NT2/D1 (cell line): ENCODE measurements around the gene SEMA7A.

ENCODE experiments used
- DNase-seq: peaks from one replicate; pipeline ENCODE4 v3.0.0-alpha.2; 2011; ENCODE audit warnings: low read depth, low spot score
- H3K27me3 ChIP-seq: 2 replicates; pipeline ENCODE4 v1.6.0; 2011; ENCODE audit warnings: mild to moderate bottlenecking; ENCODE audit not compliant: insufficient read length, insufficient read depth
- H3K36me3 ChIP-seq: 2 replicates; pipeline ENCODE4 v1.6.1; 2011; ENCODE audit warnings: mild to moderate bottlenecking, low read length, mixed read lengths; ENCODE audit not compliant: insufficient read depth, insufficient read length
- H3K4me1 ChIP-seq: 2 replicates; pipeline ENCODE4 v1.5.1; 2011; ENCODE audit not compliant: insufficient read depth, insufficient read length
- H3K4me3 ChIP-seq: 2 replicates; pipeline ENCODE4 v1.5.1; 2011; ENCODE audit warnings: low read depth; ENCODE audit not compliant: insufficient read length
- H3K9ac ChIP-seq: 2 replicates; pipeline ENCODE4 v1.6.0; 2011; ENCODE audit warnings: low read depth; ENCODE audit not compliant: insufficient read length
- H3K9me3 ChIP-seq: 2 replicates; pipeline ENCODE4 v1.5.1; 2011; ENCODE audit warnings: mild to moderate bottlenecking, low read length; ENCODE audit not compliant: insufficient read depth
- SUZ12 ChIP-seq: IDR thresholded peaks from 2 replicates; pipeline ENCODE4 v1.6.1; 2011; ENCODE audit not compliant: insufficient read length, insufficient read depth; ENCODE audit errors: extremely low read depth
- YY1 ChIP-seq: IDR thresholded peaks from 2 replicates; pipeline ENCODE4 v1.6.1; 2011; ENCODE audit not compliant: insufficient read length, insufficient read depth
- ZNF274 ChIP-seq: IDR thresholded peaks from 2 replicates; pipeline ENCODE4 v1.6.1; 2011; ENCODE audit warnings: mild to moderate bottlenecking, low read depth, low read length

The SEMA7A gene

DNA sequence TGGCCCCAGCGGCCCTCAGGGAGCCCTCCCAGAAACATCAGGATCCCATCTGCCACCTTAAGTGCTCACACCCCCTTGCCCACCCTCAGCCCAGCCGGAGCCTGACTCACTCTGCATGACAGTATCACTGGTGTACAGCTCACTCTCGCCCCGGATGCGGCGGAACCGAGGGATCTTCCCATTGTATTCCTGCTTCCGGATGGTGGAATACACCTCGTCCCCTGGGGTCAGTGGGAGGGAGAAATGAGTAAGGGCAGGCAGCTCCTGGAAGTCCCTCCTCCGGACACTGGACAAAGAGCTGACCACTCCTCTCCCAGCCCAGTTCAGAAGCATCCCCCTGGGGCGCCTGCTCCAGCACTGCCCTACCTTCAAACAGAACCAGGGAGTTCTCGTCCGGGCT lies 16.5 kb downstream of the SEMA7A start:
- TF ChIP-seq SUZ12 (no peak), YY1 (no peak), ZNF274 (no peak)
- Histone ChIP-seq H3K9me3 (no peaks in the 10 kb centered on the region), H3K4me3 (no peak overlapping the region), H3K4me1 (peaks cover 35% of the 10 kb centered on the region), H3K36me3 (peaks cover 66% of the 10 kb centered on the region), H3K27me3 (no peaks in the 10 kb centered on the region), H3K9ac (no peak overlapping the region)
- DNase-seq, result no peak

DNA sequence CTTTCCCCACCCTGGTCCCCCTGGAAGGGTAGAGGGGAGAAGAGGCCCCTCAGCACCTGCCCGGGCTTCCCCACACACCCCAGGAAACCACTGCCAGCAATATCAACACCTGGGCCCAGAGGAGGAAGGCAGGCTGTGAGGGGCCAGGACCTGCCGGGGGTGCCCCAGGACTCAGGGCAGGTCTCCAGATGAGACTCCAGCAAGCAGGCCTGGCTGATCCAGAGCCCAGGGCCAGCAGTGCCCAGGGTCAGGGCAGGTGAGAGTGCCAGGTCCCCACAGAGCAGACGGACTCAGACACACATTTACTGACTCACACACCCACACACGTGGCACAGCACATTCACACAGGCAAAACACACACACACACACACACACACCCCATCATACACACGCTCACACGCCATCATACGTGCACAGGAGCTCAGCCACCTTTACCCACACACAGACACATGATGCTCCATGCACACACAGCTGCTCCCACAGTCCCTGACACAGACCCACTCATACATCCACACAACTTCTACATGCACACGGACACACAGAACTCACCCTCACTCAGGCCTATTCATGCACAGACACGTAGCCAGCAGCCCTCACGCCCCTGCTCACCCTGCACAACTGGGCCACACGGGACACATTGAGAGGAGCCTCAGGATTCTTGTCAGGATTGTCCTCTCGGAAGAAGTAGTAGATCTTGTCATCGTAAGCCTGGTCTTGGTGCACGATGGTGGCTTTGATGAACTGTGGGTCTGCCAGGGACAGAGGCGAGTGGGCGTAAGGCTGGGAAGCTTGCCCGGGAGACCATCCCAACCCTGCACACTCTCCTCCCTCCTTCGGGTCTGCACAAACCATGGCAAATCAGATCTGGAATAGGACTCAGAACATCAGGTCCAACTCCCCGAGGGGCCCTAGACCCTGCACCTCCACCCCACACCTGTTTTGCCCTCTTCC lies 17.5 kb downstream of the SEMA7A start:
- Histone ChIP-seq H3K4me3 (no peak overlapping the region), H3K9ac (no peak overlapping the region), H3K9me3 (no peaks in the 10 kb centered on the region), H3K36me3 (peaks cover 76% of the 10 kb centered on the region), H3K4me1 (peaks cover 25% of the 10 kb centered on the region), H3K27me3 (no peaks in the 10 kb centered on the region)
- no peak for TF ChIP-seq YY1
- no peak for TF ChIP-seq ZNF274
- TF ChIP-seq SUZ12, result no peak
- DNase-seq, result no peak

DNA sequence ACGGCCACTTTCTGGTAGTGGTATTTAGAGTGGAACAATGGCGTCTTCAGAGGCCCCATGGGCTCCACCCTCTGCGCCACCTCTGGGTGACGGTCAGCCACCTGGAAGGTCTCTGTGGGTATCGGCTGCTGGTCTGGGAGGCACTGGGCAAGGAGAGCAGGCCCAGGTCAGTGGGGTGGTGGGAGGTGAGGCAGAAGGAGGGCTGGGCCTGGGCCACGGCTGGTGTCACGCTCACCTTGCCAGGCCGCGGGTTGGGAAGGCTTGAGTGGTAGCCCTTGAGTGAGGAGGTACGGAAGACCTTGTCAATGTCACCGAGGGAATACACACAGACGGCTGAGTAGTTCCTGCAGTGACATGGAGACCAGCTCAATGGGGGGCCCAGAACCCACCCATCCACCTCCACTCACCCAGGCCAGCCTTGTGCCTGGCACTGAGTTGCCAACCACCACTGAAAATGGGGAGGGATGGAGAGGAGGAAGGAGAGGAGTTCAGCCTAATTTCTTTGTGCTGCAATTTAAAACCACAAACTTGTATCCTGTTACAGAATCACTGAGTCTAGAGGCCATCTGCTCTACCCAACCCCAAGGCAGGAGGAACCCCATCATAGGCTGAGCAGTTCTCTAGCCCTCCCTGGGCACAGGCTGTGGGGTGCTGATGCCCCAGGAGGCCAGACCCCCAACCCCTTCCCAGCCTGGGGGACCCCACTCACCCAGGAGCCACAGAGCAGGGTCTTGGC lies 19.0 kb downstream of the SEMA7A start:
- no peak overlapping the region for H3K9ac ChIP-seq
- H3K9me3 ChIP-seq, result no peaks in the 10 kb centered on the region
- TF ChIP-seq SUZ12, result no peak
- no peak for TF ChIP-seq YY1
- TF ChIP-seq ZNF274, result no peak
- peaks cover 12% of the 10 kb centered on the region for H3K4me1 ChIP-seq
- H3K36me3 ChIP-seq, result peaks cover 90% of the 10 kb centered on the region
- DNase-seq, result no peak
- no peaks in the 10 kb centered on the region for H3K27me3 ChIP-seq
- H3K4me3 ChIP-seq, result no peak overlapping the region

DNA sequence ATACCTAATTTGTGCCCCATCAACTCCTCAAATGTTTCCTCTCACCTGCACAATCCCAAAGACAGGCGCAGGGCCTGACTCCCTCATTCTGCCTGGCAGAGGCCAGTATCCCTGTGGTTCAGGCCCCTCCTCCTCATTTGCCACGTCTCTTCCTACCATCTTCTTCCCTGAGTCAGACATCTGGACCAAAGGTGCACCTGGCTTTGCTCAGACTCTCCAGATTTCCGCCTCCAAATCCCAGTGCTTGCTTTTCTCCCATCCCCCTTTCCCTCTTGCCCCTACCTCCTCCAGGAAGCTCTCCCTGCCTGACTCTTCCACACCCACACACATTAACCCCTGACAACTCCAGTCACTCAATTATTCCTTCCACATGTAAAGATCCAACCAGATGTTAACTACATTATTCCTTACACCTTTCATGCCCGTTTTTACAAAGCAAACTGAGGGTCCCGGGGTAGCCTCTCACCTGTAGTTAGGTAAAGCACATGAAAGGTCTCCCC lies 19.6 kb downstream of the SEMA7A start:
- Histone ChIP-seq H3K4me1 (peaks cover 14% of the 10 kb centered on the region), H3K36me3 (peaks cover 90% of the 10 kb centered on the region), H3K9me3 (no peaks in the 10 kb centered on the region), H3K4me3 (no peak overlapping the region), H3K27me3 (no peaks in the 10 kb centered on the region), H3K9ac (no peak overlapping the region)
- DNase-seq, result no peak
- TF ChIP-seq YY1, result no peak
- no peak for TF ChIP-seq SUZ12
- TF ChIP-seq ZNF274, result no peak

DNA sequence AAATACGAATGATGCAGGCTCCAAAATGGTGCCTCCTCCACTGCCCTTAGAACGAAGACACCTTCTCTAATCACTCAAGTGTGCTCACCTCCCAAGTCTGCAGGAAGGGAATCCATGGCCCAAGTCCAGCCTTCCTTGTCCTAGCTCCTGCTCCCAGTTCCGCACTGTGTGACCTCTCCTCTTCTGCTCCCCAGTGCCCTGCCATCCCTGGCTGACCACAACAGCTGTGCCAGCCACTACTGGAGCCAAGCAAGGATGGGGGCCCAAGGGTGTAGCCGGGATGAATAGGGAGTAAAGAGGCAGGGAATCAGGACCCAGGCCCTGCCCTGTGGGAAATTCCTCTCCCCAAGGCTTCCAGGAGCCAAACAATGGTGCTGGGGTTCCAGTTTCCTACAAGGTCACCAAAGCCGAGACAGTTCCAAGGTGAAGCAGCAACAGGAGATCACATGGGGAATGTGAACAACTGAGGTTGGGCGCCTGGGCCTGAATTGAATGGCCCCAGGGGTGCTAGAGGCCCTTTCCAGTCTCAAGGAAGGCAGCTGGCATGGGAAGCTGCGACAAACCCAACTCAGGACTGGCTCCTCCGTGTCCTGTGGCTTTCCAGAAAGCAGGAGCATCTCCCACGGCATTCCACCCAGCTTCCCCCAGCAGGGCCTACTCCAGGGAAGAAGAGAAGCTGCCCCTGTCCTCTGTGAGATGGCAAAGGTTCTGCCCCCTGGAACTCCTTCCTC lies 20.2 kb downstream of the SEMA7A start:
- H3K4me1 ChIP-seq, result peaks cover 18% of the 10 kb centered on the region
- no peak overlapping the region for H3K4me3 ChIP-seq
- H3K9ac ChIP-seq, result no peak overlapping the region
- H3K9me3 ChIP-seq, result no peaks in the 10 kb centered on the region
- H3K27me3 ChIP-seq, result no peaks in the 10 kb centered on the region
- TF ChIP-seq YY1 (no peak), SUZ12 (no peak), ZNF274 (no peak)
- no peak for DNase-seq
- peaks cover 84% of the 10 kb centered on the region for H3K36me3 ChIP-seq

DNA sequence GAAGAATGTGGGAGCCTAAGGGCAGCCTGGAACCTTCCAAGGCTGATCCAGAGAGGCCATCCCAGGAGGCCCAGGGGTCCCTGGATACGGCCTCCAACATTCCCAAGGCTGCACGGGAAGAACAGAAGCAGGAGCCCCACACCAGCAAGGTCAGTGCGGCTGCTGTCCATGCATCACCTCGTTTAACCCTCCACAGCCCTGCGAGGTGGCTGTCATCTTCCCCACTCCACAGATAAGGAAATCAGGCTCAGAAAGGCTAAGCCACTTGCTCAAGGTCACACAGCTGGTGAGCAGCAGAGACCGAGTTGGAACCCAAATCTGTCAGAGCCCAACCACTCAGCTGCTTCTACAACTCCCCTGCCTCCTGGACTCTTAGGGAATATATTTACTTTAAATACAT lies 21.6 kb downstream of the SEMA7A start:
- Histone ChIP-seq H3K9me3 (no peaks in the 10 kb centered on the region), H3K4me3 (no peak overlapping the region), H3K4me1 (peaks cover 25% of the 10 kb centered on the region), H3K9ac (no peak overlapping the region), H3K27me3 (no peaks in the 10 kb centered on the region), H3K36me3 (peaks cover 71% of the 10 kb centered on the region)
- TF ChIP-seq YY1 (no peak), ZNF274 (no peak), SUZ12 (no peak)
- no peak for DNase-seq

DNA sequence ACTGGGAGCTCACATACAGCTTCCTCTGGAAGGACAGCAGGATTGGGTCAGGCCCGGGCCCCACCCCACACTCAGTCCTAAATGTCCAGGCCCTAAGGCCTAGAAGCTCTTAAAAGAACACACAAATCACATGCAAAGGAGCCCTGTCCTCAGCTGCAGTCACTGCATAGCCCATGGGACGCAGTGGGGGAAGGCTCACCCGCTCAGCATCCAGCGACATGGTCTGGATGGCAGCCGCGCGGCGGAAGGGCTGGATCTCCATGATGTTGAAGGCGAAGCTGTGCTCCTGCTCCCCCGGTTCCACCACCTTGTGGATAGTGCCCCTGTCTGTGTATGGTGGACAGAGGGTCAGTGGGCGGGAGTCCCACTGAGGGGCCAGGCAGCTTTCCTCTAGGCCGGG lies 22.1 kb downstream of the SEMA7A start:
- Histone ChIP-seq H3K4me1 (peaks cover 28% of the 10 kb centered on the region), H3K27me3 (no peaks in the 10 kb centered on the region), H3K36me3 (peaks cover 66% of the 10 kb centered on the region), H3K9ac (peak overlapping the region; percentile 42), H3K4me3 (no peak overlapping the region), H3K9me3 (no peaks in the 10 kb centered on the region)
- no peak for DNase-seq
- TF ChIP-seq YY1 (no peak), ZNF274 (no peak), SUZ12 (no peak)
